Fibroblast of lung (primary cell): ENCODE results near the gene COL4A2. TPM values are rescaled to one million over a fixed set of nuclear protein-coding genes. Genes with fewer than 3 reads are reported as not detected.
A peak's percentile ranks its signal among the peaks of the same experiment; 100 is the strongest.
"Not testable (repeated sequence)": the region's sequence is repeated elsewhere in the genome, so short reads cannot be mapped to it uniquely, and the experiment has no call there.

Experiments
- DNase-seq, 2 donors: peaks; one replicate each; pipeline versions ENCODE4 v3.0.0 to v3.0.0-alpha.2; 2010; ENCODE audit warnings: low read depth in 2 of 2
- H2AFZ ChIP-seq: 2 replicates; pipeline ENCODE4 v1.5.1; 2012; ENCODE audit warnings: low read length, control low read depth, inconsistent platforms
- H3K27ac ChIP-seq: 2 replicates; pipeline ENCODE4 v1.5.1; 2011; ENCODE audit warnings: low read length, control low read depth; ENCODE audit not compliant: insufficient read depth
- H3K27me3 ChIP-seq: 2 replicates; pipeline ENCODE4 v1.5.1; 2011; ENCODE audit warnings: mild to moderate bottlenecking, low read length; ENCODE audit not compliant: control insufficient read depth, insufficient read depth
- H3K36me3 ChIP-seq: 2 replicates; pipeline ENCODE4 v1.5.1; 2011; ENCODE audit warnings: low read length; ENCODE audit not compliant: control insufficient read depth, insufficient read depth
- H3K4me1 ChIP-seq: 2 replicates; pipeline ENCODE4 v1.5.1; 2011; ENCODE audit warnings: low read length; ENCODE audit not compliant: control insufficient read depth, insufficient read depth; ENCODE audit errors: extremely low read depth
- H3K4me2 ChIP-seq: 2 replicates; pipeline ENCODE4 v1.5.1; 2011; ENCODE audit warnings: low read length, control low read depth; ENCODE audit not compliant: insufficient read depth; ENCODE audit errors: extremely low read depth
- H3K4me3 ChIP-seq, 4 experiments: fragments of 200-600 bp in 1 of 4; sonication (generic) in 1 of 4; replicated peaks in 1 of 4; 2 replicates each; pipeline ENCODE4 v1.5.1; 2011 to 2016; ENCODE audit warnings: low read length in 4 of 4, low read depth in 3 of 4, mild to moderate bottlenecking in 3 of 4, control low read depth in 2 of 4, inconsistent platforms in 1 of 4, mixed read lengths in 1 of 4; ENCODE audit not compliant: insufficient read depth in 1 of 4; ENCODE audit errors: control extremely low read depth in 1 of 4
- H3K79me2 ChIP-seq: 2 replicates; pipeline ENCODE4 v1.5.1; 2012; ENCODE audit warnings: mild to moderate bottlenecking, low read length, inconsistent platforms; ENCODE audit not compliant: control insufficient read depth, insufficient read depth
- H3K9ac ChIP-seq: 2 replicates; pipeline ENCODE4 v1.5.1; 2011; ENCODE audit warnings: mild to moderate bottlenecking, low read length, control low read depth; ENCODE audit not compliant: insufficient read depth
- H3K9me3 ChIP-seq: 2 replicates; pipeline ENCODE4 v1.5.1; 2012; ENCODE audit warnings: low read depth, low read length; ENCODE audit not compliant: control insufficient read depth, insufficient read depth
- H4K20me1 ChIP-seq: 2 replicates; pipeline ENCODE4 v1.5.1; 2011; ENCODE audit warnings: low read length; ENCODE audit not compliant: control insufficient read depth, insufficient read depth; ENCODE audit errors: extremely low read depth
- CTCF ChIP-seq, 2 donors: IDR thresholded peaks in 1 of 2; conservative IDR thresholded peaks in 1 of 2; 1 replicate in 1 of 2; 2 replicates in 1 of 2; pipeline ENCODE4 v1.5.1; 2011 to 2012; ENCODE audit warnings: low read length in 2 of 2, control low read depth in 1 of 2, inconsistent platforms in 1 of 2, low read depth in 1 of 2, mild to moderate bottlenecking in 1 of 2
- EZH2 ChIP-seq: IDR thresholded peaks from 2 replicates; pipeline ENCODE4 v1.5.1; 2012; ENCODE audit warnings: low read length, control low read depth, mild to moderate bottlenecking; ENCODE audit errors: missing control alignments
- polyA plus RNA-seq, 2 donors: library from polyadenylated mRNA; depleted of rRNA in 1 of 2; stranded (reverse) in 1 of 2; unstranded in 1 of 2; fragments of >200 nt; gene quantifications; 2 replicates each; pipeline ENCODE4 v1.2.1, GENCODE V29; 2011 to 2012; ENCODE audit warnings: missing spikeins in 1 of 2
- total RNA-seq: library from RNA; depleted of rRNA; stranded (reverse); fragments of >200 nt; gene quantifications from 2 replicates; pipeline ENCODE4 v1.2.1, GENCODE V29; 2014

COL4A2 gene
- total and polyA plus RNA-seq, 2 donors (not counting 1 experiment from before 2014, with no cell fraction given): 93.1 to 463 TPM

- Histone ChIP-seq H3K27ac (peak overlapping the region; percentile 73), H3K4me1 (peaks cover 15% of the 10 kb centered on the region), H3K4me3 (peak overlapping the region in 2 of 4 experiments; percentile 11 to 26), H3K4me2 (peak overlapping the region; percentile 29), H3K9me3 (no peaks in the 10 kb centered on the region), H3K9ac (peak overlapping the region; percentile 70), H3K79me2 (peaks cover 84% of the 10 kb centered on the region), H4K20me1 (no peaks in the 10 kb centered on the region), H3K36me3 (peaks cover 6% of the 10 kb centered on the region), H2AFZ (no peak overlapping the region), H3K27me3 (no peaks in the 10 kb centered on the region)
- TF ChIP-seq CTCF (conservative IDR thresholded peaks at IDR 0.05 in 1 of 2, IDR thresholded peaks at IDR 0.05 in 1 of 2; ENCODE audit: low read depth in 1 of 2, low read length in 2 of 2) (no peak), EZH2 (no peak)
- DNase-seq: no peak
Observed at GRCh38 chr13:110311443-110312338, 4.6 kb downstream of the COL4A2 start.

GRCh38 chr13:110312339-110313031 is 5.4 kb downstream of the COL4A2 start:
- Histone ChIP-seq H3K27ac (peak overlapping the region; percentile 73), H3K4me1 (peaks cover 17% of the 10 kb centered on the region), H4K20me1 (no peaks in the 10 kb centered on the region), H2AFZ (no peak overlapping the region), H3K9ac (peak overlapping the region; percentile 70), H3K4me2 (peak overlapping the region; percentile 29), H3K4me3 (peak overlapping the region in 1 of 4 experiments; percentile 11), H3K79me2 (peaks cover 86% of the 10 kb centered on the region), H3K9me3 (no peaks in the 10 kb centered on the region), H3K27me3 (no peaks in the 10 kb centered on the region), H3K36me3 (peaks cover 10% of the 10 kb centered on the region)
- TF ChIP-seq EZH2 (no peak), CTCF (conservative IDR thresholded peaks at IDR 0.05 in 1 of 2, IDR thresholded peaks at IDR 0.05 in 1 of 2; ENCODE audit: low read depth in 1 of 2, low read length in 2 of 2) (no peak)
- peak; percentile 43 to 97 for DNase-seq

- not testable (repeated sequence) for DNase-seq, H3K36me3 ChIP-seq, H3K27me3 ChIP-seq, H3K4me3 ChIP-seq, H4K20me1 ChIP-seq, H3K9me3 ChIP-seq, H3K4me2 ChIP-seq, H3K9ac ChIP-seq, H2AFZ ChIP-seq
- peaks cover 17% of the 10 kb centered on the region for H3K4me1 ChIP-seq
- peaks cover 86% of the 10 kb centered on the region for H3K79me2 ChIP-seq
- peak overlapping the region; percentile 13 for H3K27ac ChIP-seq
Observed at GRCh38 chr13:110313261-110313660, 6.2 kb downstream of the COL4A2 start.

- not testable (repeated sequence) for H3K27ac ChIP-seq, H3K4me2 ChIP-seq, H3K36me3 ChIP-seq, H3K4me3 ChIP-seq, H3K9me3 ChIP-seq, H4K20me1 ChIP-seq, DNase-seq, H2AFZ ChIP-seq, H3K27me3 ChIP-seq
- peak overlapping the region; percentile 51 for H3K9ac ChIP-seq
- H3K79me2 ChIP-seq: peaks cover 83% of the 10 kb centered on the region
- H3K4me1 ChIP-seq: peaks cover 17% of the 10 kb centered on the region
Observed at GRCh38 chr13:110313733-110314132, 6.6 kb downstream of the COL4A2 start.
